Gastroesophageal sphincter (tissue), 4 donors: Measurements from ENCODE around the gene SMAP2. TPM values are rescaled to one million over a fixed set of nuclear protein-coding genes. Genes with fewer than 3 reads are reported as not detected.

Experiments used
- ATAC-seq: fragments of 150-250 bp; one replicate; pipeline ENCODE4 v1.9.1; 2016; ENCODE audit warnings: mild to moderate bottlenecking, moderate library complexity
- H3K27ac ChIP-seq, 4 donors: fragments of 200-600 bp; sonication (generic) in 3 of 4; 1 replicate in 3 of 4; 2 replicates in 1 of 4; pipeline ENCODE4 v1.5.1; 2016 to 2019
- H3K27me3 ChIP-seq: fragments of 200-600 bp; sonication (generic); one replicate; pipeline ENCODE4 v1.5.1; 2019
- H3K36me3 ChIP-seq, 2 donors: fragments of 200-600 bp; sonication (generic); one replicate each; pipeline ENCODE4 v1.5.1; 2019; ENCODE audit warnings: control low read depth in 1 of 2
- H3K4me1 ChIP-seq, 3 donors: fragments of 200-600 bp; sonication (generic); 1 replicate in 2 of 3; 2 replicates in 1 of 3; pipeline ENCODE4 v1.5.1; 2016 to 2019; ENCODE audit warnings: control low read depth in 2 of 3
- H3K4me3 ChIP-seq, 2 donors: fragments of 200-600 bp; sonication (generic); one replicate each; pipeline ENCODE4 v1.5.1; 2019; ENCODE audit warnings: mild to moderate bottlenecking in 1 of 2, moderate library complexity in 1 of 2
- H3K9me3 ChIP-seq, 3 donors: fragments of 200-600 bp; sonication (generic); one replicate each; pipeline ENCODE4 v1.5.1; 2017 to 2019; ENCODE audit warnings: control low read depth in 2 of 3
- CTCF ChIP-seq, 4 experiments: fragments of 200-600 bp in 2 of 4; fragments of 450-650 bp in 2 of 4; sonication (generic) in 1 of 4; IDR thresholded peaks; one replicate each; pipeline ENCODE4 v1.5.1; 2017 to 2019; ENCODE audit warnings: antibody characterized with exemption in 4 of 4, mild to moderate bottlenecking in 2 of 4, moderate library complexity in 2 of 4
- EP300 ChIP-seq: sonication (generic); formaldehyde crosslinking; IDR thresholded peaks from one replicate; pipeline ENCODE4 v1.6.1; 2017; ENCODE audit warnings: antibody characterized with exemption, mild to moderate bottlenecking
- POLR2A ChIP-seq, 2 donors: fragments of 450-650 bp; IDR thresholded peaks; one replicate each; pipeline ENCODE4 v1.6.1; 2017; ENCODE audit warnings: antibody characterized with exemption in 2 of 2, mild to moderate bottlenecking in 2 of 2, moderate library complexity in 1 of 2
- POLR2AphosphoS5 ChIP-seq: sonication (generic); formaldehyde crosslinking; IDR thresholded peaks from one replicate; pipeline ENCODE4 v1.6.1; 2017; ENCODE audit warnings: antibody characterized with exemption
- WGBS, 2 donors: methylation state at CpG; one replicate each; pipeline ENCODE4 v1.1.5; 2018; ENCODE audit warnings: low coverage in 1 of 2; 5-methylcytosine and 5-hydroxymethylcytosine counted together
- total RNA-seq, 4 donors: library from RNA; depleted of rRNA; stranded (reverse); fragments of >200 nt; gene quantifications; one replicate each; pipeline ENCODE4 v1.1.0, GENCODE V29; 2016

SMAP2 gene
- total RNA-seq, 4 donors from 2014 or later, result 19.9 to 43.2 (median 26.6) TPM

- H3K27ac ChIP-seq, result no peak overlapping the region
- no peak for ATAC-seq
- H3K27me3 ChIP-seq, result no peaks in the 10 kb centered on the region
- H3K36me3 ChIP-seq, result no peaks in the 10 kb centered on the region
- H3K9me3 ChIP-seq, result no peaks in the 10 kb centered on the region
- no peak overlapping the region for H3K4me3 ChIP-seq
- peaks cover 0 to 20% (median 2%) of the 10 kb centered on the region in 3 donors for H3K4me1 ChIP-seq
- no peak for TF ChIP-seq CTCF (IDR thresholded peaks at IDR 0.05)
- TF ChIP-seq POLR2AphosphoS5, result no peak
- no peak for TF ChIP-seq POLR2A (IDR thresholded peaks at IDR 0.05)
- TF ChIP-seq EP300, result no peak
- 65 to 66% methylated on average over 4 of the region's 4 CpGs for WGBS, 2 donors
These were observed 1.7 kb upstream of the SMAP2 start for GRCh38 chr1:40371707-40372258.

GRCh38 chr1:40372658-40373322, 737 bp upstream of the SMAP2 start:
- Histone ChIP-seq H3K4me1 (peaks cover 0 to 20% (median 2%) of the 10 kb centered on the region in 3 donors), H3K27me3 (no peaks in the 10 kb centered on the region), H3K36me3 (no peaks in the 10 kb centered on the region), H3K4me3 (peak overlapping the region in 1 of 2 donors; percentile 79), H3K27ac (no peak overlapping the region), H3K9me3 (no peaks in the 10 kb centered on the region)
- TF ChIP-seq POLR2AphosphoS5 (no peak), POLR2A (IDR thresholded peaks at IDR 0.05) (no peak), CTCF (IDR thresholded peaks at IDR 0.05) (no peak), EP300 (no peak)
- ATAC-seq, result no peak
- WGBS, 2 donors, result 23 to 28% methylated on average over 6 of the region's 6 CpGs

- Histone ChIP-seq H3K27me3 (no peaks in the 10 kb centered on the region), H3K4me1 (peaks cover 0 to 20% (median 2%) of the 10 kb centered on the region in 3 donors), H3K9me3 (no peaks in the 10 kb centered on the region), H3K36me3 (no peaks in the 10 kb centered on the region), H3K27ac (no peak overlapping the region), H3K4me3 (no peak overlapping the region)
- WGBS, 2 donors, result 67 to 88% methylated on average over 1 of the region's 1 CpG
- TF ChIP-seq CTCF (IDR thresholded peaks at IDR 0.05), result no peak
- TF ChIP-seq EP300, result no peak
- TF ChIP-seq POLR2AphosphoS5, result no peak
- no peak for TF ChIP-seq POLR2A (IDR thresholded peaks at IDR 0.05)
- ATAC-seq, result no peak
These were observed 4.0 kb downstream of the SMAP2 start for GRCh38 chr1:40377512-40377911.

- peaks cover 3 to 22% (median 7%) of the 10 kb centered on the region in 3 donors for H3K4me1 ChIP-seq
- H3K27ac ChIP-seq, result peak overlapping the region in 2 of 4 donors; percentile 7 to 15
- no peaks in the 10 kb centered on the region for H3K27me3 ChIP-seq
- H3K9me3 ChIP-seq, result no peaks in the 10 kb centered on the region
- ATAC-seq, result no peak
- no peaks in the 10 kb centered on the region for H3K36me3 ChIP-seq
- TF ChIP-seq CTCF (IDR thresholded peaks at IDR 0.05) (no peak), EP300 (no peak), POLR2A (IDR thresholded peaks at IDR 0.05) (no peak), POLR2AphosphoS5 (no peak)
- 20 to 50% methylated on average over 1 of the region's 1 CpG for WGBS, 2 donors
- no peak overlapping the region for H3K4me3 ChIP-seq
These were observed 6.4 kb downstream of the SMAP2 start for GRCh38 chr1:40379785-40380452.
